SU-DHL-6 (cell line): Measurements from ENCODE around the gene ANXA7.

Source experiments
- EZH2phosphoT487 ChIP-seq: fragments of 200-600 bp; sonication (generic), shearing (Covaris generic); conservative IDR thresholded peaks from 2 replicates; pipeline ENCODE4 v1.6.1; 2018; ENCODE audit warnings: mild to moderate bottlenecking, antibody characterized with exemption, low read length, moderate library complexity, mixed read lengths
- TF ChIP-seq, protein P1 (sequence below): fragments of 200-600 bp; sonication (generic); IDR thresholded peaks from one replicate; pipeline ENCODE4 v1.5.1; 2017; ENCODE audit warnings: antibody characterized with exemption, mild to moderate bottlenecking, low read length, moderate library complexity; ENCODE audit not compliant: insufficient read depth, poor library complexity, severe bottlenecking

DNA sequence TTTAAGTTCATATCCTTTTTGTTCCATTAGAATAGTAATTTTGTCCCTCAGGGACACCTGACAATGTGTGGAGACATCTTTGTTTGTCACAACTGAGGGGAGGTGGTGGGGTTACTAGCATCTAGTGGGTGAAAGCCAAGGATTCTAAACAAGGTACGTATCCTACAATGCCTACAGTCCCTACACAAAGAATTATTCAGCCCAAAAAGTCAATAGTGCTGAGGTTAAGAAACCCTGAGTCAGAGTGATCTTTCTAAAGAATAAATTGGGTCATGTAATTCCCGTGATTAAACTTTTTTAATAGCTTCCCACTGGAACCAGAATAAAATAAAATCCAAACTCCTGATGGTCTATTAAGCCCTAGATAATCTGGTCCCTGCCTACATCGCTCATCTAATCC is 2.7 kb upstream of the ANXA7 start:
- TF ChIP-seq, protein P1, sequence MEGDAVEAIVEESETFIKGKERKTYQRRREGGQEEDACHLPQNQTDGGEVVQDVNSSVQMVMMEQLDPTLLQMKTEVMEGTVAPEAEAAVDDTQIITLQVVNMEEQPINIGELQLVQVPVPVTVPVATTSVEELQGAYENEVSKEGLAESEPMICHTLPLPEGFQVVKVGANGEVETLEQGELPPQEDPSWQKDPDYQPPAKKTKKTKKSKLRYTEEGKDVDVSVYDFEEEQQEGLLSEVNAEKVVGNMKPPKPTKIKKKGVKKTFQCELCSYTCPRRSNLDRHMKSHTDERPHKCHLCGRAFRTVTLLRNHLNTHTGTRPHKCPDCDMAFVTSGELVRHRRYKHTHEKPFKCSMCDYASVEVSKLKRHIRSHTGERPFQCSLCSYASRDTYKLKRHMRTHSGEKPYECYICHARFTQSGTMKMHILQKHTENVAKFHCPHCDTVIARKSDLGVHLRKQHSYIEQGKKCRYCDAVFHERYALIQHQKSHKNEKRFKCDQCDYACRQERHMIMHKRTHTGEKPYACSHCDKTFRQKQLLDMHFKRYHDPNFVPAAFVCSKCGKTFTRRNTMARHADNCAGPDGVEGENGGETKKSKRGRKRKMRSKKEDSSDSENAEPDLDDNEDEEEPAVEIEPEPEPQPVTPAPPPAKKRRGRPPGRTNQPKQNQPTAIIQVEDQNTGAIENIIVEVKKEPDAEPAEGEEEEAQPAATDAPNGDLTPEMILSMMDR: no peak
- TF ChIP-seq EZH2phosphoT487: no peak
